ENCODE data around the gene DCDC2C. TPM values are rescaled to one million over a fixed set of nuclear protein-coding genes. Genes with fewer than 3 reads are reported as not detected.

The DCDC2C gene
- total RNA-seq, 1 donor from 2014 or later, result not detected

- TF ChIP-seq CTCF (IDR thresholded peaks at IDR 0.05), result no peak
- intact Hi-C loops (cut with DNase I), result no loop called here
- no peak for ATAC-seq
These were observed 29.1 kb upstream of the DCDC2C start for GRCh38 chr2:3674066-3674845.

GRCh38 chr2:3675687-3676086, 27.7 kb upstream of the DCDC2C start:
- no peak overlapping the region for H3K4me3 ChIP-seq
- ATAC-seq (no peak), DNase-seq (no peak)
- intact Hi-C loops (cut with DNase I), result no loop called here
- no peak overlapping the region for H3K27ac ChIP-seq
- H3K4me1 ChIP-seq, result no peaks in the 10 kb centered on the region
- H3K36me3 ChIP-seq, result no peaks in the 10 kb centered on the region
- H3K9me3 ChIP-seq, result no peaks in the 10 kb centered on the region
- H3K27me3 ChIP-seq (ENCODE audit: low read depth), result peaks cover 8% of the 10 kb centered on the region
- TF ChIP-seq CTCF (IDR thresholded peaks at IDR 0.05), result no peak

More at GRCh38 chr2:3674066-3674845, 29.1 kb upstream of the DCDC2C start:
- Histone ChIP-seq H3K36me3 (no peaks in the 10 kb centered on the region), H3K4me3 (no peak overlapping the region), H3K9me3 (no peaks in the 10 kb centered on the region), H3K4me1 (no peaks in the 10 kb centered on the region), H3K27me3 (ENCODE audit: low read depth) (peaks cover 8% of the 10 kb centered on the region), H3K27ac (no peak overlapping the region)
- DNase-seq, result no peak

- Histone ChIP-seq H3K4me1 (no peaks in the 10 kb centered on the region), H3K4me3 (no peak overlapping the region), H3K27ac (no peak overlapping the region), H3K9me3 (no peaks in the 10 kb centered on the region), H3K27me3 (ENCODE audit: low read depth) (peaks cover 8% of the 10 kb centered on the region), H3K36me3 (no peaks in the 10 kb centered on the region)
- DNase-seq (no peak), ATAC-seq (no peak)
- TF ChIP-seq CTCF (IDR thresholded peaks at IDR 0.05), result no peak
- intact Hi-C loops (cut with DNase I), result no loop called here
These were observed 25.9 kb upstream of the DCDC2C start for GRCh38 chr2:3677436-3677835.

DNA sequence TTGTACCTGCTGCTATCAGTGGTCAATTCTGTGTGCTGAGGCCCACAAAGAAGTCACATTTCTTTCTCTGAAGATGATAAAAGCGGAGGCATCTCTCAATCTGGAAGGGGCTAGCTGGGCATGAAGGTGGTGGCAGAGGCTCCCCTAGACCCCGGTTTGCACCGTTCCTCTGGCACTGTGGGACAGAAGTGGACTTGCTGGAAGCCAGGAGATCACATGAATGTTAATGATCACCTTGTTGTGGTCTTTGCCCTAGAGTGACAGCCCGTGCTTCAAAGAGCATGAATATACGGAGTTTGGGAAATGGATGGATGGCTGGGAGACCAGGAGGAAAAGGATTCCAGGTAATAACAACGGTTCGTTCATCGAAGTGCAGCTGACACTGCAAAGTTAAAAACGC, 25.2 kb upstream of the DCDC2C start:
- Histone ChIP-seq H3K27me3 (ENCODE audit: low read depth) (peaks cover 8% of the 10 kb centered on the region), H3K4me3 (no peak overlapping the region), H3K36me3 (no peaks in the 10 kb centered on the region), H3K4me1 (no peaks in the 10 kb centered on the region), H3K9me3 (no peaks in the 10 kb centered on the region), H3K27ac (no peak overlapping the region)
- intact Hi-C loops (cut with DNase I), result no loop called here
- no peak for DNase-seq
- ATAC-seq, result no peak
- TF ChIP-seq CTCF (IDR thresholded peaks at IDR 0.05), result no peak

DNA sequence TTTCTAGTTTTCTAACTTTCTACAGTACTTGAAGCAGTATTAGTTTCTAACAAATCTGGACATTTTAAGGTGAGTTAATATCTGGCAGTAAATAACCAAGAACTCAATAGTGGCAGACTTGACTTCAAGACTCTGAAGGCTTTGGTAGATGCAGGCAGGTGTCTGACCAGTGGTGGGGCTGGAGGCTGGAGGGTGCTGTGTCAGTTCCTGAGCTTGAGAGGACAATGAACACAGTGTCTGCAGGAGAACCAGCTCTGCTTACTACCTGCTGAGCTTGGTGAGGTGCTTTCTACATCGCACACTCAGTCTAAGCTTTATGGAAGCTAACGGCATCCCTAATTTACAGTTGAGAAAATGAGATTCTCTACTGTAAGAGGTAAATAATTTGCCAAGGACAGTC, 24.2 kb upstream of the DCDC2C start:
- no peak for TF ChIP-seq CTCF (IDR thresholded peaks at IDR 0.05)
- intact Hi-C loops (cut with DNase I), result no loop called here
- Histone ChIP-seq H3K36me3 (no peaks in the 10 kb centered on the region), H3K27me3 (ENCODE audit: low read depth) (peaks cover 8% of the 10 kb centered on the region), H3K9me3 (no peaks in the 10 kb centered on the region), H3K4me3 (no peak overlapping the region), H3K27ac (no peak overlapping the region), H3K4me1 (no peaks in the 10 kb centered on the region)
- DNase-seq (no peak), ATAC-seq (no peak)

All from lower lobe of right lung (tissue), 2 donors.